Umbilical cord (tissue), 2 donors: Measurements from ENCODE around the gene GNG11. TPM values are rescaled to one million over a fixed set of nuclear protein-coding genes. Genes with fewer than 3 reads are reported as not detected.

Experiments used
- DNase-seq: peaks from one replicate; pipeline ENCODE4 v3.0.0-alpha.2; 2015; ENCODE audit warnings: low spot score
- total RNA-seq: library from RNA; depleted of rRNA; stranded (reverse); fragments of >200 nt; gene quantifications from one replicate; pipeline ENCODE4 v1.2.3, GENCODE V29; 2014; ENCODE audit warnings: low replicate concordance; ENCODE audit not compliant: insufficient read depth

The GNG11 gene
- total RNA-seq, 1 donor from 2014 or later: 35.6 TPM

GRCh38 chr7:93945756-93946535 lies 24.4 kb downstream of the GNG11 start:
- peak; percentile 40 for DNase-seq

- no peak for DNase-seq
Measured at GRCh38 chr7:93948106-93948505, 26.6 kb downstream of the GNG11 start.

GRCh38 chr7:93948873-93949272 lies 27.3 kb downstream of the GNG11 start:
- no peak for DNase-seq

- no peak for DNase-seq
Measured at GRCh38 chr7:93949423-93949822, 27.9 kb downstream of the GNG11 start.

- DNase-seq: no peak
Measured at GRCh38 chr7:93955304-93955703, 33.8 kb downstream of the GNG11 start.

GRCh38 chr7:93957767-93958166 lies 36.2 kb downstream of the GNG11 start:
- DNase-seq: no peak

- no peak for DNase-seq
Measured at GRCh38 chr7:93958216-93958615, 36.7 kb downstream of the GNG11 start.

GRCh38 chr7:93958651-93959050 lies 37.1 kb downstream of the GNG11 start:
- no peak for DNase-seq

- DNase-seq: no peak
Measured at GRCh38 chr7:93960986-93961385, 39.5 kb downstream of the GNG11 start.

- DNase-seq: no peak
Measured at GRCh38 chr7:93964262-93964661, 42.7 kb downstream of the GNG11 start.

GRCh38 chr7:93964813-93965212 lies 43.3 kb downstream of the GNG11 start:
- DNase-seq: no peak

GRCh38 chr7:93968911-93969620 lies 47.5 kb downstream of the GNG11 start:
- no peak for DNase-seq

GRCh38 chr7:93972029-93972725 lies 50.6 kb downstream of the GNG11 start:
- no peak for DNase-seq

- DNase-seq: no peak
Measured at GRCh38 chr7:93973134-93973533, 51.6 kb downstream of the GNG11 start.

- no peak for DNase-seq
Measured at GRCh38 chr7:93977211-93977950, 55.8 kb downstream of the GNG11 start.

Other genes starting within 250 kb of the GNG11 start
- 27.7 TPM for gene TFPI2, start 31.0 kb upstream of the GNG11 start, total RNA-seq
- 2.9 TPM for gene GNGT1, start 15.2 kb upstream of the GNG11 start, total RNA-seq
- 56.3 TPM for gene BET1, start 82.6 kb downstream of the GNG11 start, total RNA-seq